HG02571 (cell line): ENCODE measurements around the gene TRIM65.
A peak's percentile ranks its signal among the peaks of the same experiment; 100 is the strongest.
"Not testable (repeated sequence)": the region's sequence is repeated elsewhere in the genome, so short reads cannot be mapped to it uniquely, and the experiment has no call there.

ENCODE experiments used
- ATAC-seq: cut with Tn5 transposase; IDR thresholded peaks from one replicate; pipeline ENCODE4 v1.9.1; 2021; ENCODE audit warnings: mild to moderate bottlenecking, moderate library complexity; ENCODE audit not compliant: unreplicated experiment

Gene TRIM65

DNA sequence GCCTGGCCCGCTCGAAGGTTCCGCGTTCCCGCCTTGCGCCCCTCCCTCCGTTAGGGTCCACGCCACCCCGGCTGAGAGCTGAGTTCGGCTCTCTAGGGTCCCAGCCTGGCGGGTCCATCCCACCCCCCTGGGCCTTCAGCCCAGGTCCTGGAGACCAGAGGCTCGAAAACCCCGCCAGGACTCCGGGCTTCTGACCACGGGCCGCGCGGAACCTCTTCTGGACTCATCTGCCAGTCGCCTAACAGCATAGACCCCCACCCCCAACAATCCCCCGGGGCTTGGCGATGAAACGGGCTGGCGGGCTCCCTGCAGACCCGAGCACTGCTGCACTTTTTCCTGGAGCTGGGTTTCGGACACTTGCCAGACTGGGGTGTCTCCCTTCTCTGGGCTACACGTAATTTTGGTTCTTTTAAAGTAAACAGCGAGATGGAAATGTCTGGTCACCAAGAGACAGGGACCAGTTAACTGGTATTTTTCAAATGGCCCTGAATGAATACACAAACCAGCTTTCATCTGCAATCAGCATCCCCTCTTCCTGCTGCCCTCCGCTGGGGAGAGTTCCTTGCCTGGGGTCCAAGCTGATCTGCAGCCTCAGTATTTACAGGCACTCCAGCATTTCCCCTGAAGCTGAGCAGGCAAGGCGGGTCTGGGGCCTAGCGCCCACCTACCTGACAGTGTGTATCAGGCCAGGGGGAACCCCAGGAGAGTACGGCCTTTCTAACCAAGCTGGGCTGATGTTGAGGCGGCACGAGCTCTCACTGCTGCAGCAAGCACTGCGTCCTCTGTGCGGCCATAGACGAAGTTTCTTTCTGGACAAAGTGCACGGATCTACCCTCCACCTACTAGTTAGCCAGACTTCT lies 639 bp upstream of the TRIM65 start:
- no peak for ATAC-seq

DNA sequence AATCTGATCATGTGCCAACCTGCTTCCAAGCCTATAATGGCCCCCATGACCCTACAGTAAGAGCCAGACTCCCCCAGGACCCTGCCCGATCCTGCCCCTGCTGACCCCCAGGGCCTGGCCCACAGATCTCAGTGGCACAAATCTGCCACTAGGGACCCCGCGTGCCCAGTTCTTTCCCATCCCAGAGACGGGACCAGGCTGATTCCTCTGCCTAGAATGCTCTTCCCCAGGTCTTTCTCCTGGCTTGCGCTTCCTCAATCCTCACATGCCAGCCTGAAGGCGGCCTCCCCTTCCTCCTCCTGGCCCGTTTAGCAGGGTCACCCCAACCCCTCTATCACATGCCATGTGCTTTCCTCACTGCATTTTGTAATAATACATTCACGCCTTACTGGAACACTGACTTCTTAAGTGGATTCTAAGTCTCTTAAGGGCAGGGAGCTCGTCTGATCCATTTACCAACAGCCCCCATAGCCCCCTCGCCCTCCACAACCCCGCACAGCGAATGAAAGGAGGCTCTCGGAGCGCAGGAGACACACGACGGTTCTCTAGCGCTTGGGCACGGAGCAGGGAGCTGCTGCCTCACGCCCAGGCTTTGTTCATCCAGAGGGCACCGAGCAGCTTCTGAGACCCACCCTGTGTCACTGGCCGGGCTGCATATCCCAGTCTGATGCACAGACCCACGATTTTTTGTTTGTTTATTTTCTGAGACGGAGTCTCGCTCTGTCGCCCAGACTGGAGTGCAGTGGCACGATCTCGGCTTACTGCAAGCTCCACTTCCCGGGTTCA lies 1.2 kb downstream of the TRIM65 start:
- no peak for ATAC-seq

DNA sequence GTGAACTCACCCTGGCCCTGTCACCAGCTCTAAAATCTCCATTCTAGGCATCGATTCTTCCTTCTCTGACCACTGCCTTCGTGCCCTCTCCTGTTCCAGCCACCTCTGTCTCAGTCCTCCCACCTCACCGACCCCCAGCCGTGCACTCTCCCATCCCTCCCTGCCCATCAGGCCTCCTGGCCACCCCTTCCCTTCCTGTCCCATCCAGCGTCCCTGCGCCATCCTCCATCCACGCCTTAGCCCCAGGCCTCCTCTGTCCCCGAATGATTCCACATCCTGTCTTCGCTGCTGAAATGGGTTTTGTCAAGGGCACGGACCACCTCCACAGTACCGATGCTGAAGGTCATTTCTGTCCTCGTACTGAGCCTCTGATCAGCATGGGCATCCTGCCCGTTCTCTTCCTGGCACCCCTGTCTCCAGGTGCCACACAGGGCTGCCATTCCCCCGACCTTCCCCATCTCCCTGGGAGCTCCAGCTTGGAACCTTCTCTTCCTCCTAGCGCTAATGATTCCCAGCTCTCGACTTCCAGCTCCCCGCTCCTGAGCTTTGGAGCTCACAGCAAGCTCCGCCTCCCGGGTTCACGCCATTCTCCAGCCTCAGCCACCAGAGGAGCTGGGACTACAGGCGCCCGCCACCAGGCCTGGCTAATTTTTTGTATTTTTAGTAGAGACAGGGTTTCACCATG lies 2.6 kb downstream of the TRIM65 start:
- ATAC-seq = no peak

DNA sequence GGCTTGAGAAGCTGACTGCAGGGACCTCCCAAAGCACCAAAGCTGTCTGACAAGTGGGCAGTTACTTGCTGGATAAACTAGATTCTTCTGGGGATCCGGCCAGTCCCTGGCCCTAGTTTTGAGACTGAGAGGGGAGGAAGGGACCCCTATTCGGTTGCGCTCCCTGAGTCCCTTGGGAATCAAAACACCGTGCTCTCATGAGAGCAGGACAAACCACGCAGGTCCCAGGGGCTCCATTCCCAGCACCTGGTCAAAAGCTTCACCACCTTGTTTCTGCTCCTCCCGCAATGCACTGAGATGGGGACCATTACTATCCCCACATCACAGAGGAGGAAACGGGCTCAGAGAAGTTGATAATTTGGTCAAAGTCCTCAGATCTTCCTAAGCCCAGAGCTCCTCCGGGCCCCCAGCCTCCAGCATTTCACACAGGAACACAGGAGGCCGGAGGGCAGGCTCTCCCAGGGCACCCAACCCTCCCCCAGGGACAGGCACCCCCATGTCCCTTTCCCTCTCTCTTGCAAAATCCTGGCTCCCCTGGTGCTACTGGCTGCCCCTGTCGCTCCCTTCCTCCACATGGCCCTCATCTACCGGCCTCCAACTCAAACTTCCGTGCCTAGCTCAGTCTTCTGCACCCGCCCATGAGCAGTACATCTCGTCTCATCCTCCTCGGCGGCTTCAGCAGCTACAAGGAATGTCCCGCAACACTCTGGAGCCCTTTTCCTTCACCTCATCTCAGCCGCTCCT lies 3.3 kb downstream of the TRIM65 start:
- no peak for ATAC-seq

DNA sequence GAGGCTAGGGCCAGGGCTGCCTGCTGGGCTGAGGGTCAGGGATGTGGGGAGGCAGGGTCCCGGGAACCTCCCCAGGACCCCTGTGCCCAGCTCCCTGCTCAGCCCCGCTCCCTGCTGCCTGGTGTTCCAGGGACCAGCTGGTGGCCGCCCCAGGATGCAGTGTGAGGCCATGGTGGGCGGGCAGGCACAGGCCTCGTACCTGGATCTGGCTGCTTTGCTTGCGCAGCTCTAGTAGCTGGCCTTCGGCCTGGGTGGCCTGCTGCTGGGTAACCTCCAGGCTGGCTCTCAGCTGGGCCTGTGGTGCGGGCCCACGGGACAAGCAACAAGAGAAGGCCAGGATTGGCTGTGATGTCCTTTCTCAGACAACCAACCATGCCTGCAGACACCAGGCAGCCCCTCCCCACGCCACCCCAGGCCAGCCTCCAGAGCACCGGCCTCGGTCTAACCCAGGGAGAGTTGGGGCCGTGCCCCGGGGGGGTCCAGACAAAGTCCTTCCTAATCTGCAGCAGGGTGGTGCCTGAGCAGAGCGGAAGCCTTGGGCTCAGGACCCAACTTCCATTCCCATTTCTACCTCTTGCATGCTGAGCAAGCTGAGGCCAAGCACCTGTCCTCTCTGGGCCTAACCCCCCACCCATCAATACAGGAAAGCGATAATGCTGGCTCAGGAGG lies 4.1 kb downstream of the TRIM65 start:
- ATAC-seq = no peak

DNA sequence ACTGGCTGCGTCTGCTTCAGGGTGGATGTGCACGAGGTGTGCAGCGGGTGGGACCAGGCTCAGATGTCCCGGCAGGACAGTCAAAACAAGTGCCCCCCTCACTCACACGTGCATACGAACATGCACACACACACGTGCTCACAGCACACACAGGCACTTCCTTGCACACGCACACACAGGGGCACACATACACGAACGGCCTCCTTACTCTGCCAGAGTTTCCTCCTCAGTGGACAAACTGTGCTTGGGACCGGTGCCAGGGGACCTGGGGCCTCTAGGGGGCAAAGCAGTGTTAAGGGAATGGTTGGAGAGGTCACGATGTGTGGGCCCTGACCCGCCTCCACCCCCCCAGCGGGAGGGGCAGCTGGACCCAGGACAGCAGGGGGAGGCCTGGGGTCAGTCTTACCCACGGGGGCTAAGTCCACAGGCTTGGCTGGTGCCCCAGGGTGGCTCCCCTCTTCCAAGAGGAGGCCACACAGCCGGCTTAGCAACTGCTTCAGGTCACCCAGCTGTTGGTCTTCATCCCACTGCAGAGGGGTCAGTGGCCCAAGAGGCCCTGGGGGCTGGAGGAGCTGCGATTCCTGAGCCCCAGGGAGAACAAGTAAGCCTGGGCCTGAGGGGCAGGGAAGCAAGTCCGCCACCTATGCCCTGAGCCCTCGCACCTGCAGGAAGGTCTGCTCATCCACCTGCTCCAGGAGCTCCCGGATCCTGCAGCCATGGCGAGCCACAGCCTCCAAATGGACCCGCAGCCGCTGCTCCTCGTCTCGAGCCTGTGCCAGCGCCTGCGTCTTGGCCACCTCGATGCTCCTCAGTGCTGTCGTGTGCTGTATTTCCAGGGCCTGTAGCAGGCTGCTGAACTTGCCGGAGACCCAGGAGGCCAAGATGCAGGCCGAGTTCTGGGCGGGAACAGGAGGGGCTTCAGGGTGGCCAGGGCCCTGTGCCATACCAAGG lies 4.9 kb downstream of the TRIM65 start:
- no peak for ATAC-seq

DNA sequence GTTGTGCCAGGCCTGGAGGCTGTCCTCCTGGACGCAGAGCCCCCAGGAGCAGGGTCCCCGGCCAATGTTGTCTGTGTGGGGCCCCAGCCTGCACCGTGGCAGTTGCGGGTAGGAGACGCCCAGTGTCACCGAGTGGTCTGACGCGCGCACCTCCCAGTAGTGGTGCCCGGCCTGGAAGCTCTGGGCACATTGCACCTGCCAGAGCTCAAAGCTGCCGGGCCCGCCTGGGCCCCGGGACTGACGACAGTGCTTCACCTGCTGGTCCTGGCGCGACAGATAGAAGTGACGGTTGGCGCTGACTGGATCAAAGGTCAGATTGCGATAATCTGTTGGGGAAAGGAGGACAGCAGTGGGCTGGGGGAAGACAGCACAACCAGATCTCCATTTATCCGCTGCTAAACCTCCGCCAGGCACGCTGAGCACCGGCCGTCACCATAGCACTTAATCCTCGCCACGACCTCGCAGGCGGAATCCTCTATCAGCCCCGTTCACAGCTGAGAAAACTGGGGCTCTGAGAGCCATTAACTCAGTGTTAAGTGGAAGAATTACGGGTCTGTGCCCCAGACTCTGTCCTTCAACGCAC lies 5.6 kb downstream of the TRIM65 start:
- no peak for ATAC-seq

DNA sequence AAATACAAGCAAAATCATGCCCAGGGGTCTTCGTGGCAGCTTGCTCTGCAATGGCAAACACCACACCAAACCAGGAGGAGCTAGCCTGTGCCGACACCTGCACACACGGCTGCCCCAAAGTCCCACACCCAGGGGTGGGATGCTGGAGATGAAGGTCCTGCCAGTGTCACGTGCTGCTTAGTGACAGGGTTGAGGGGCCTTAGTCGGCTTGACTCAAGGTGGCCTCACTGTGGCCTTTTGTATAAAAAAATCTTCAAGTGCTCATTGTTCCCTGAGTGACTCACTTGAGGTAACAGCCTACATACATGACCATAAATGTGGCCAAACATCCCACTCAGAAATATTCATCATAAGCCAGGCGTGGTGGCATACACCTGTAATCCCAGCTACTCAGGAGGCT lies 7.3 kb downstream of the TRIM65 start:
- ATAC-seq = no peak

DNA sequence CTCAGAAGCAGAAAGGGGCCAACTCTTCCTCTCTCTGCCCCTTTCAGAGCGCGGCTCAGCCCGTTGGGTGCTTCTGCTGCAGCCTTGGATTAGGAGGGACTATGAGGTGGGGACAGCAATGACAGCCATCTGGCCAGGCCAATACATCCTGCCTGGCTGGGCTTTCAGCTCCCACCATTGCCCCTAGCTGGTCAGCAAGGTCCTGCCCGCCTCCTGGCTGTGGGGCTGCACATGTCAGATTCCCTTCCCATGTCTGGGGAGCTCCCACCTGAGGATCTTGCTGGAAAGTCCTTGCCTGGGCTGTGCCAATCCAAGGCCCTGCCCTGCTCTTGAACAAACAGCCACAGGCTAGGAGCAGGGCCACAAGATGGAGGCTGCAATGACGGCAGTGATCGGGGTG lies 8.3 kb downstream of the TRIM65 start:
- ATAC-seq = no peak

DNA sequence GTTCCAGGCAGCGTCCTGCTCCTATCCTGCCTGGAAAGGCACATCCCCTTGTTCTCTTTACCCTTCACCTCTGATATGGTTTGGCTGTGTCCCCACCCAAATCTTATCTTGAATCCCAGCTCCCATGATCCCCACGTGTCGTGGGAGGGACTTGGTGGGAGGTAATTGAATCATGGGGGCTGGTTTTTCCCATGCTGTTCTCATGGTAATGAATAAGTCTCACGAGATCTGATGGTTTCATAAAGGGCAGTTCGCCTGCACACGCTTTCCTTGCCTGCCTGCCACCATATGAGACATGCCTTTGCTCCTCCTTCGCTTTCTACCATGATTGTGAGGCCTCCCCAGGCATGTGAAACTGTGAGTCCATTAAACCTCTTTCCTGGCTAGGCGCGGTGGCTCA lies 10.9 kb downstream of the TRIM65 start:
- ATAC-seq = not testable (repeated sequence)

DNA sequence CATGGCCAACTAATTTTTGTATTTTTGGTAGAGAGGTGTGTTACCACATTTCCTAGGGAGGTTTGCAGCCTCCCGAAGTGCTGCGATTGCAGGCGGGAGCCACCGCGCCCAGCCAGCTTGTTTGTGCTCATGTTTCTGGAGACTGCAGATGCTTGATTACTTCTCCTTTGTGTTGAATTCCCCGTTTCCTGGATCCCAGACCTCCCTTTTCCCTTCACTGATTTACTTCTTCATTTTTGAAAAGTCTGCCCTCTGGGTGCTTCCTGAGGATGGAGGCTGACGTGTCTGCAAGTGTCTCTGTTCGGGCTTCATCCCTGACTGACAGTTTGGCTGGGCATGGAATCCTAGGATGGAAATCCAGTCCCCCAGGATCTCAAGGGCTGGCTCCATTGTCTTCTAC lies 11.3 kb downstream of the TRIM65 start:
- ATAC-seq = no peak

DNA sequence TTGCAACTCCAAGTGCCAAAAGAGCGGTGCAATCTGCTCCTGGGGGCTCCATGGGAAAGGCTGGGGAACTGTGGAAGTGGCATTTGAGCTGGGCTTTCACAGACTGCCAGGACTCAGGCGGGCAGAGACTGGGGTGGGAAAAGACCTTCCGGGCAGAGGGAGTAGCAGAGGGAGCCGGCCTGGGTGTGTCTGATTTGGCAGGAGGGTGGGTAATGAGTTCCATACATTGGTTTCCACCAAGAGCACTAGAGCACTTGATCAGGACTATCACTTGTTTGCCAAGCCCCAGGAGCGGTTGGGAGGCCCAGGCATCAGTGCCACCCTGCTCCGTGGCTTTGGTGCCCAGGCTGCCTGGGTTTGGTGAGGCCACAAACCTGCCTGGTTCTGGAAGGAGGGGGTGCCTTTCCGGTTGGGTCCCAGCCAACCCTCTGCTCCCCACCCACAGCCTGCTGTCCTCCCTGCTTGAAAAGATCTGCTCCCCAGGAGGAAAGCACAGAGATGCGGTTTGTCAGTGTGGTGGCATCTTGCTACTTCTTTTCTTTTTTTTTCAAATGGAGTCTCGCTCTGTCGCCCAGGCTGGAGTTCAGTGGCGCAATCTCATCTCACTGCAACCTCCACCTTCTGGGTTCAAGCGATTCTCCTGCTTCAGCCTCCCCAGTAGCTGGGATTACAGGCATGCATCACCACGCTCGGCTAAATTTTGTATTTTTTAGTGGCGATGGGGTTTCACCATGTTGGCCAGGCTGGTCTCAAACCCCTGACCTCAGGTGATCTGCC lies 14.9 kb downstream of the TRIM65 start:
- ATAC-seq = no peak

DNA sequence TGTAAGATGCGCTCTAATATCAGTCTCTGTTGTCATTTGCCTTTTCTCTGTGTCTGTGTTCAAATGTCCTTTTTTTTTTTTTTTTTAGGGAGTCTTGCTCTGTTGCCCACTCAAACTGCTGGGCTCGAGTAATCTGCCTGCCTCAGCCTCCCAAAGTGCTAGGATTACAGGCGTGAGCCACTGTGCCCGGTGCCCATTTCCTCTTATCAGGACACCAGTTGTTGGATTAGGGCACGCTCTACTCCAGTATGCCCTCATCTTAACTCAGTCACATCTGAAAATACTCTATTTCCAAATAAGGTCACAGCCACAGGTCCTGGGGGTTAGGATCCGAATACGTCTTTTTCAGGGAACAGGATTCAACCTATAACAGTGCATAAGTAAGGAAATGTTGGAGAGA lies 16.5 kb downstream of the TRIM65 start:
- no peak for ATAC-seq

DNA sequence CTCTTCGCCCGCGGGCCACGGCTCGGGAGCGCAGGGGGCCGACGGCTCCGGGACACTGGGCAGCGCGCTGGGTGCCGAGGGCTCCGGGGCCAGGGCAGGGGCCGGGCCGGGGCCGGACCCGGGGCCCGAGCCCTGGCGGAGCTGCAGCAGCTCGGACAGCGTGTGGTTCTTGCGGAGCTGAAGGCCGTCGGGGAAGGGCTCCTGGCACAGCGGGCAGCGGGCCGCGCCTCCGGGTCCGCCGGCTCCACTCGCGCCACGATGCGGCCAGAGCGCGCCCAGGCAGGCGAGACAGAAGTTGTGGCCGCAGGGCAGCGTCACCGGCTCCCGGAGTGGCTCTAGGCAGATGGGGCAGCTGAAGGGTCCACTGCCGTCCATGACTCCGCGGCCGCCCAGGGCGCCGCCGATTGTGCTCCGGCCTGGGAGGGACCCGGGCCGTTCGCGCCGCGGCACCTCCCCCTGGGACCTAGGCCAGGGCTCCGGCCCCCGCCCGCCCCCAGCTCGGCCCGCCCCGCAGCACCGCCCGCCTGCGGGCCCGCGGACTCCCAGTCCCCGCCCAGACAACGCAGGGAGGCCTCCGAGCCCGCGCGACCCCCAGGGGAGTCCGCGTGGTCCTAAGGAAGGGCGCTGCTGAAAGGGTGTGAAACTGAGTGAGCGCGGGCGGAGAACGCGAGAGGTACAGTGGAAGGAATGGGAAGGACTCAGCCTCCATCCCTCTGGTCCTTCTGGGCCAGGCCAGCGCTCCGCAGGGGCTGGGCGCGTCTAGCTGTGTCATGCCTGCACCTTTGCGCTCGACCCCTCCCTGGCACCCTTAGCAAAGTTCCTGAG lies 18.4 kb downstream of the TRIM65 start, which contains the start of gene TRIM47:
Gene TRIM47 (minus strand): TSS at position 408 of the 825 bp plus-strand sequence. CDS start 33 bp downstream, at position 375.
- ATAC-seq = peak; percentile 8

DNA sequence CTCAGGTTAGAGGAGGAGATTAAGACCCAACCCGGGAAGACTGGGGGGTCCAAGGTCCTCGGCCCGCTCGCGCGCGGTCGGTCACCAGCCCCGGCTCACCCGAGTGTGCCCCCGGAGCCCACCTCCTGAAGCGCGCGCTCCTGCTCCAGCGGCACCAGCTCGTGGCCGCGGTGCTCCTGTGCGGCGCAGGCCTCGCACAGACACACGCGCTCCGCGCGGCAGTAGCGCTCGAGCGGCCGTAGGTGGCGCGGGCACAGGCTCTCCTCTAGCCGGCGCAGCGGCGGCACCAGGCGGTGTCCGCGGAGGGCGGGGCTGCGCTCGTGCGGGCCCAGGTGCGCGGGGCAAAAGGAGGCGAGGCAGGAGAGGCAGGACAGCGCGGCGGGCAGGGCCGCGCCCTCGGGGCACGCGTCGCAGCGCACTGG lies 19.0 kb downstream of the TRIM65 start:
- ATAC-seq = peak; percentile 41

DNA sequence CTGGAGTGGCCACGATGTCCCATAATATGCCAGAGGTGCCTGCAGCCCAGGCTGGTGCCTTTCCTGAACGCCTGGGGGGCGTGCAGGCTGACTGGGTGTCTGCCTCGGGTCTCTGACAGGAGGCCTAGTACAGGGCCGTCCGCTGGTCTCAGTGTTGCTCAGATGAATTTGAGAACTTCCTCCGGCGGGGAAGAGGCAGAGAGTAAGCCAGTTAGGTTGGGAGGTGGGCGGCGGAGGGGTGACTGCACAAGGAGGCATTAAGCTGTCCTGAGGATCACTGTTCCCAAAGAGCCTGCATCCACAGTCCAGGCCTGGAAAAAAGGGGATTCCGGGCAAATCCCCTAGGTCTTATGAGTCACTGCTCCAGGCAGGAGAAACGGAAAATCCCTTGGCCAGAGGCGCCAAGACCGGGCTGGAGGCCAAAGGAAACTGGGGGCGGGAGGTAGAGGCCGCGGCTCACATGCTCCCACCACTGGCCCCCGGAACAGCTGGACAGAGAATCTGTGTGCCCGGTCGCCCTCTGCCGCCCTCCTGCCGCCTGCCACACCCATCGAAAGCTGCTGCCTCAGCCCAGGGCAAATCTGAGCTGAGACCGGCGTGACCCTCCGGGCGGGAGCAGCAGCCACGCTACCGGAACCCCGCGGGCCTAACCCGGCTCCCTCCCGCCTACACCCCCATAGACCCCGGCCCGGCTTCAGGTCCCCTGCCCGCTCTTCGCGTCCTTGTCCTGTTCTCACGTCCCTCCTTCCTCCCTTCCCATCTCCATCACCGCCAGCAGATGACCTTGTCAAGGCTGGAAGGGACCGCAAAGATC lies 19.6 kb downstream of the TRIM65 start:
- no peak for ATAC-seq
